HG03521 (cell line): ENCODE data around the gene SPINDOC.

Experiments
- ATAC-seq: cut with Tn5 transposase; IDR thresholded peaks from one replicate; pipeline ENCODE4 v1.9.1; 2021; ENCODE audit warnings: mild to moderate bottlenecking, moderate library complexity; ENCODE audit not compliant: unreplicated experiment

SPINDOC gene

DNA sequence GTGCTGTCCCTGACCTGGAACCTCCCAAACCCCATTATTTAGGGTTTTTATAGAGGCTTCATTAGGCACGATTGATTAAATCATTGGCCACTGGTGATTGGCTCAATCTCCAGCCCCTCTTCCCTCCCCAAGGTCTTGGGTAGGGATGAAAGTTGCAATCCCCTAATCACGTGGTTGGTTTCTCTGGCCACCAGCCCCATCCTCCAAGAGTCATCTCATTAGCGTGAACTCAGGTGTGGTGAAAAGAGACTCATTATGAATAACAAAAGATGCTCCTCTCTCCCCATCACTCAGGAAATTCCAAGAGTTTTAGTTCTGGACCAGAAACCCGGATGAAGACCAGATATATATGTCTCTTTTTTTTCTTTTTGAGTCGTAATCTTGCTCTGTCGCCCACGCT lies 18.1 kb downstream of the SPINDOC start:
- no peak for ATAC-seq

DNA sequence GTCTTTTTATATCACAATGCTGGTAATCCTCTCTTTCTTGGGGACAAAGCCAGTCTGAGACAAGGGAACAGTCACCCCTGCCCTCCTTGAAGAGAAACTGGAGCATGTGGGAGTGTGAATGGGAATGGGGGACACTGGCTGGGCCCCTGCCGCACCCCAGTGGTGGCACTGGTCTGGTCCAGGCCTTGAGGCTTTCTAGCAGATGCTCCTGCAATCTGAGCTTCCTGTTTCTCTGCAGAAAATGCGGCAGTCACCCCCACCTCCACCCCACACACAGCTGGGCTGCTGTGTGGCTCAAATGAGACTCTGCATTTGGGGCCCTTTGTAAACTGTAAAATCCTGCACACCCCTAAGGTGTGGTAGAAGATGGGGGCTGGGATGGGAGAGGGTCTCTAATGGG lies 19.1 kb downstream of the SPINDOC start:
- ATAC-seq = no peak

DNA sequence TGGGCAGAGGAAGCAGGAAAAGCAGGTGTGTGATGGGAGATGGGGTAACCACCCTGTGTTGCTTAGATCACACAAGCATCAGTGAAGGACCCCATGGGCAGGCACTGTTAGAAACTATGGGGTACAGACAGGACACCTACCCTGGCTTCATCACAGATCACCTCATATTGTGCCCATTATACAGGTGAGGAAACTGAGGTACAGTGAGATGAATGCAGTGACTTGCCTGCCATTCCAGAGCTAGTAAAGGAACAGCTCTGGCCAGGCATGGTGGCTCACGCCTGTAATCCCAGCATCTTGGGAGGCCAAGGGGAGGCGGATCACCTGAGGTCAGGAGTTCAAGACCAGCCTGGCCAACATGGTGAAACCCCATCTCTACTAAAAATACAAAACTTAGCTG lies 19.8 kb downstream of the SPINDOC start:
- no peak for ATAC-seq

DNA sequence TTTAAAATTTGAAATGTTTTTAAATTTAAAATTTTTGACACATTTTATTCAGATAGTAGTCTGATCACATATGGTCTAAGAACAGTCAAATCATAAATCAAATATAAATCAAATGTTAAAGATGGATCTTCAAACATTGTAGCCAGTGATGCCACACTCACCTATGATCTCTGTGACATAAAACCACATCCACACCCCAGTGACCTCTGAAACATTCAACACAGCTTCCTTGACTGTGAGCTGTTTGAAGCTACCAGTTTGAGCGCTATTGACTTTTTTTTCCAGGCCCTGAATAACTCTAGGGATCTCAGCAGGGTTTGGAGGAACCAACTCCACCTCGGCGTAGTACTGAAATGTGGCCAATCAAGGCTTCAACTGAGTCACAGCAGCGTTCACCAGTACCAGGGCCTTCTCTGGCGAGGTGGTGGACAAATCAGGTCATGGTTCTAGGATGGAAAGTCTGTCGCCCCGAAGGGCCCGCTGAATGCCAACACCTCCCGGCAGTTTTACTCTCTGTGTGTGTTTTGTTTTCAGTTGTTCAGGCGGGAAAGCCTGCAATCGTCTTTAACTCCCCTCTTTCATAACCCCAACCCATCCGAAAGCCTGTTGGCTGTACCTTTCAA lies 21.4 kb downstream of the SPINDOC start:
- no peak for ATAC-seq

GRCh38 chr11:63835158-63835545 lies 21.9 kb downstream of the SPINDOC start:
- no peak for ATAC-seq

GRCh38 chr11:63837027-63837688 lies 23.9 kb downstream of the SPINDOC start:
- ATAC-seq = no peak

DNA sequence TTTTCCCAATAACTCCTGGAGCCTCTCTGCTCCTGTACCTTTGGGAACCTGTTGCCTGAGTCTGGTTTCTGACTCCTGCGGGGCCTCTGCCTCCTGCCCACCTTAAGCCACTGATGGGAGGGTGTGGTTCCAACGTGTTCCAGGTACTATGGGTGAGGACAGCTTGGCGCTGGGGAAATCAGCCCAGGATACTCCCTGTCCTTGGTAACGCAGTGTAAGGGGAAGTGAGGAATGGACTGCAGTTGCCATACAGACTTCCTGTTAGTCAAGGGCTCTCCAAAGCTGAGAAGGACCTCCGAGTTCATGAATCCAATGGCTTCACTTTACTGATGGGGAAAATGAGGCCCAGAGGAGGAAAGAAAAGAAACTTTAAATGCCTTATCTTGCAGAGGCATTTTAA lies 24.5 kb downstream of the SPINDOC start:
- ATAC-seq = no peak

- ATAC-seq = peak; percentile 0
These were observed 25.0 kb downstream of the SPINDOC start for GRCh38 chr11:63838150-63838677.

DNA sequence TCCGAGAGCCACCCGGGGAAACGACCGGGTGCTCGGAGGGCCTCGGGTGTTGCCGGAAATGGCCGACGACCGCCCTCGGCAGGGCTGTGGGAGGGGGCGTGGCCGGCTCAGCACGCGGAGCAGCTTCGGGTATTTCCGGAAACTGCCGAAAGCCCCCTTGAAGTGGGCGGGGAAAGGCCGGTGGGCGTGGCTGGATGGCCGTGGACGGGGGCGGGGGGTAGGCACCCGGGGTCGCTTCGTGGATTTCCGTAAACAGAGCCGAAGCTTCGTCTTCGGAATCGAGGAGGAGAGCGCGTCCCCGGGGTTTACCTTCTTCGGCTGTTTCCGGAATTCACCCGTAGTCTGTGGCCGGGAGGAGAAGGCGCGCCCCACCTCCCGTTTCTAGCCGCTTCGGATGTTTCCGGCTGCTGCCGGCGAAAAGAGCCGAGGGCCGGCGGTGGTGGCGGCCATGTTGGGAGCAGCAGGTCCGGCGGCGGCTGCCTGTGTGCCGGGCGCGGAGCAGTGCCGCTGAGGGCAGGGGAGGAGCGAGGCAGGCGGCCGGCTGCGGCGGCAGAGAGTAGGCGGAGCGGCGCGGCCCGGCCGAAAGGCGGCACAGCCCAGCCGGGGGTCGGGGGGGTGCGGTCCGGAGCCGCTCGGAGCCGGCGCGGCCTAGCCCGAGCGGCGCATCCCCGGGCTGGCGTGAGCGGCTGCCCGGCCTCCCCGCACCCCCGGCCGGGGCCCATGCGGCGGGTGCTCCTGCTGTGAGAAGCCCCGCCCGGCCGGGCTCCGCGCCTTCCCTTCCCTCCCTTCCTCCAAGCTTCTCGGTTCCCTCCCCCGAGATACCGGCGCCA lies 25.6 kb downstream of the SPINDOC start, which contains the start of gene MARK2:
MARK2 (plus strand) TSS at position 433 of the 830 bp plus-strand sequence; CDS start at position 830, 397 bp downstream.
- ATAC-seq = peak; percentile 76

DNA sequence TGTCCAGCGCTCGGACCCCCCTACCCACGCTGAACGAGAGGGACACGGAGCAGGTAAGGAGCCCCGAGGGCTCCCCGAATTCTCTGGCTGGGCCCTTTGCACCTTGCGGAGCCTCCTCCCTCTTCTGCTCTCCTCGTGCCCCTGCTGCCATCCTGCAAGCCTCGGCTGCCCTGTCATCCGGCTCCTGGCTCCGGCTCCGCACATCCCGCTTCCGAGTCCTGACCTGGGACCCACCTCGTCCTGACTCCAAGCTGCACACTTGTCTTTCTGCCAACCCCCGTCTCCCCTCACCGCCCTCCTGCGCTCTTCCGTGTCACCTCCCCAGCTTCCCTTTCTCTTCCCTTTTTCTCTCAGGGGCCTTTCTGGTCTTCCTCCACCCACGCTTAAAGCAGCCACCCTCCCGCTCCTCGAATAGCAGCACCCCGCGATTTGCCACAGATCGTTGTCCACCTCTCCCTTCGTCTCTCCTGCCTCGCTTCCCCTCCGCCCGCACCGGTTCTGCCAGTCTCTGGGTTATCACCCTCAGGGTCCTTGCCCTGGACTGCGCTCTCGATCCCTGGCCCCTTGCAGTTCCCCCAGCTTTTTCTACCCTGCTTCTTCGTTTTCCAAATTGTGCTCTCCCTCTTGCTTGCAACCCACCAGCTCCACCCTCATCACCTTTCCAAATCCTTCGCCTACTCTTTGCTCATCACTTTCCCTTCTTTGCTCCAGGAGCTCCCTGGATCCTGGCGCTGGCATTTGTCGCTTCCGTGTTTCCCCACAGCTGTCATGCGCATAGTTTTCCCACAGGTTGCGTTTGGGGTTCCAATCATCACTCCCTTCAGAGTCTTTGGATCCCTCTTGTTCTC lies 26.5 kb downstream of the SPINDOC start:
- peak; percentile 1 for ATAC-seq

GRCh38 chr11:63840356-63841060 lies 27.3 kb downstream of the SPINDOC start:
- ATAC-seq = no peak

DNA sequence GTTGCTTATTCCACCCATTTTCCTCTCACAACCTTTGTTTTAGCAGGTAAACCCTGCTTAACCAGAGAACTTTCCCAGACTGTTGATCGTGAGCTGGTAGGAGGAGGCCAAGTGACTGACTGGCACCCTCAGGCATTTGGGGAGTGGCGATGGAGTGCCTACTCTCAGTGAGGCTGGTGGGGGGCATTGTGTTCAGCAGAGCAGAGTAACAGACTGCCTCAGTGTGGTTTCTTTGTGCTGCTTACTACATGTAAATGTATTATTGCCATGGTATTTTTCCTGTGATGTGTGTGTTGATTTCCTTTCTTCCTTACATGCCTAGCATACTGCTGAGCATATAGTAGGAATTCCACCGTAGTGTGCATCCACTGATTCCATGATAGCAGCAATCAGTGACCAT lies 28.3 kb downstream of the SPINDOC start:
- ATAC-seq = no peak

DNA sequence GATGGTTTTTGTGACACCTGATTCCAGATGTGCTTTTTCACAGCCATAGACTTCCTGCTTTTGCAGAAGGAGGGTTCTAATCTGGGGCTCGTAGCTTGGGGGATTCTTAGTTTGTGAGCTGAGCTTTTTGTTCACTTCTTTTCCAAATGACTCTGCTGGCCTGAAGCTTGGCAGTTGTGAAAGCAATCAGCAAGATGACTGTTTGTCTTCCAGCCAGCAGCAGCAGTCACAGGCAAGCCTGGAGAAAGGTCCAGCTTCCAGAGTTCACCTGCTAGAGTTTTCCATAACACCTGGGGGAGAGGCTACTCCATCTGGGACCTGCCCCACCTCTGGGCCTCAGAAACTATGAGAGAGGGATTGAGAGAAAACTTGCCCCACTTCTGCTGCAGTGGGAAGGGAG lies 29.8 kb downstream of the SPINDOC start:
- no peak for ATAC-seq

DNA sequence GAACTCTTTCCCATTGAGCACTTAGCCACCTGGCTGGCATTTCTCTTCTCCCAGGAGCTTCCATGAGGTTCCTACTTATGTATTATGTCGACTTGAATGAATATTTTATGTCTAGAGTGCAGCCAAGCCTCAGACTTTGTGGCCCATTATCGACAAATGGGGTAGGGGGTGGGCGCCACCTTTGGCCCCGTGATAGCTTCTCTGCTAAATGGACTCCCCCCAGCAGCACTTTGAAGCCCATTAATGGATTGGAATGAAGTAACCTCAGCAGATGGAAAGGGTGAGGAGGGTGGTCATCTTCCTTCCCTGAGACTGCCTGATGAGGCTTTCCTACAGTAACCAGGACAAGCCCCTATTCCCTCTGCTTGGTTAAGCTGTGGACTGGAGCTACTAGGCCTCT lies 31.6 kb downstream of the SPINDOC start:
- ATAC-seq = no peak

GRCh38 chr11:63845303-63845702 lies 32.0 kb downstream of the SPINDOC start:
- no peak for ATAC-seq

- ATAC-seq = no peak
These were observed 32.7 kb downstream of the SPINDOC start for GRCh38 chr11:63845911-63846310.

GRCh38 chr11:63846897-63847296 lies 33.6 kb downstream of the SPINDOC start:
- ATAC-seq = no peak

GRCh38 chr11:63847363-63847762 lies 34.1 kb downstream of the SPINDOC start:
- ATAC-seq = no peak

- no peak for ATAC-seq
These were observed 36.4 kb downstream of the SPINDOC start for GRCh38 chr11:63849691-63850090.

GRCh38 chr11:63850920-63851319 lies 37.7 kb downstream of the SPINDOC start:
- no peak for ATAC-seq
